HepG2 (cell line): Measurements from ENCODE around the gene FBXO33. TPM values are rescaled to one million over a fixed set of nuclear protein-coding genes. Genes with fewer than 3 reads are reported as not detected.

Source experiments
- CBX2 ChIP-seq, 2 experiments: fragments of 200-600 bp in 1 of 2; sonication (generic); formaldehyde crosslinking in 1 of 2; IDR thresholded peaks; 2 replicates each; pipeline versions ENCODE4 v1.7.0 to v1.8.1; 2018 to 2022; ENCODE audit warnings: low read depth in 2 of 2, low read length in 1 of 2, mild to moderate bottlenecking in 1 of 2, missing genetic modification reagents in 1 of 2
- CSRNP1 ChIP-seq: sonication (generic); formaldehyde crosslinking; IDR thresholded peaks from 2 replicates; pipeline ENCODE4 v1.8.1; 2023; ENCODE audit warnings: mild to moderate bottlenecking, missing genetic modification reagents
- ELF3 ChIP-seq: IDR thresholded peaks from 2 replicates; pipeline ENCODE4 v1.6.1; 2016; ENCODE audit warnings: missing genetic modification reagents, missing compliant biosample characterization
- FOXJ3 ChIP-seq: sonication (generic); formaldehyde crosslinking; IDR thresholded peaks from 2 replicates; pipeline ENCODE4 v1.4.0; 2020; ENCODE audit warnings: missing genetic modification reagents, mild to moderate bottlenecking, borderline replicate concordance
- HBP1 ChIP-seq: IDR thresholded peaks from 2 replicates; pipeline ENCODE4 v1.6.1; 2016; ENCODE audit warnings: low read depth, control low read depth
- HOXA5 ChIP-seq: sonication (generic); formaldehyde crosslinking; IDR thresholded peaks from 2 replicates; pipeline ENCODE4 v1.4.0; 2020; ENCODE audit warnings: missing genetic modification reagents
- IKZF1 ChIP-seq: fragments of 450-650 bp; IDR thresholded peaks from 2 replicates; pipeline ENCODE4 v1.7.1; 2016
- KLF11 ChIP-seq: IDR thresholded peaks from 2 replicates; pipeline ENCODE4 v1.6.1; 2016; ENCODE audit warnings: missing compliant biosample characterization
- PATZ1 ChIP-seq: sonication (generic); formaldehyde crosslinking; IDR thresholded peaks from 2 replicates; pipeline ENCODE4 v1.4.0; 2020; ENCODE audit warnings: missing genetic modification reagents
- SP1 ChIP-seq, 2 experiments: fragments of 450-650 bp in 1 of 2; sonication (generic) in 1 of 2; formaldehyde crosslinking in 1 of 2; IDR thresholded peaks; 2 replicates each; pipeline versions ENCODE4 v1.4.0 to v1.6.1; 2016 to 2020; ENCODE audit warnings: missing genetic modification reagents in 1 of 2
- SRSF4 ChIP-seq: fragments of 200-400 bp; formaldehyde crosslinking; IDR thresholded peaks from one replicate; pipeline ENCODE4 v1.6.1; 2018; ENCODE audit warnings: mild to moderate bottlenecking, low read depth, low read length, moderate library complexity; ENCODE audit not compliant: poor library complexity, severe bottlenecking
- SSRP1 ChIP-seq: IDR thresholded peaks from 2 replicates; pipeline ENCODE4 v1.6.1; 2016; ENCODE audit warnings: control low read depth
- THAP8 ChIP-seq: sonication (generic); formaldehyde crosslinking; IDR thresholded peaks from 2 replicates; pipeline ENCODE4 v1.5.1; 2020; ENCODE audit warnings: missing genetic modification reagents, mild to moderate bottlenecking, borderline replicate concordance
- XBP1 ChIP-seq: sonication (generic); formaldehyde crosslinking; IDR thresholded peaks from 2 replicates; pipeline ENCODE4 v1.5.0; 2020; ENCODE audit warnings: missing genetic modification reagents
- ZBTB33 ChIP-seq: sonication (generic); formaldehyde crosslinking; IDR thresholded peaks from 2 replicates; pipeline ENCODE4 v1.4.0; 2020; ENCODE audit warnings: missing genetic modification reagents
- ZBTB49 ChIP-seq: sonication (generic); formaldehyde crosslinking; IDR thresholded peaks from 2 replicates; pipeline ENCODE4 v1.4.0; 2020; ENCODE audit warnings: missing genetic modification reagents, borderline replicate concordance
- ZNF205 ChIP-seq: IDR thresholded peaks from 2 replicates; pipeline ENCODE4 v1.6.1; 2018; ENCODE audit warnings: missing biosample characterization, missing genetic modification reagents
- ZNF503 ChIP-seq: sonication (generic); formaldehyde crosslinking; IDR thresholded peaks from 2 replicates; pipeline ENCODE4 v1.4.0; 2020; ENCODE audit warnings: missing genetic modification reagents
- polyA plus RNA-seq, 8 experiments: library from polyadenylated mRNA; depleted of rRNA in 3 of 8; stranded (reverse) in 7 of 8; unstranded in 1 of 8; fragments of >200 nt; fragmentation: Illumina TruSeq in 4 of 8; extraction: Trizol in 4 of 8; gene quantifications; 2 replicates each; pipeline versions ENCODE4 v1.2.1 to v1.2.3, GENCODE V29; 2011 to 2016; ENCODE audit warnings: low read depth in 4 of 8, missing spikeins in 1 of 8, mixed read lengths in 1 of 8; ENCODE audit not compliant: insufficient read depth in 1 of 8
- total RNA-seq, 5 experiments: library from RNA; depleted of rRNA; stranded (reverse); fragments of >200 nt; fragmentation: Illumina TruSeq; extraction: Trizol; gene quantifications; 2 replicates each; pipeline ENCODE4 v1.2.3, GENCODE V29; 2016; ENCODE audit warnings: low read depth in 1 of 5

FBXO33 gene
- total and polyA plus RNA-seq, 2 of the 13 experiments (the other 11 are each of a cell fraction or from before 2014, with no cell fraction given) = 15.5 to 16.9 TPM

- TF ChIP-seq IKZF1 (no peak), ZBTB33 (CRISPR knock-in tag) (no peak; the same call in 1 of the 2 replicates), FOXJ3 (CRISPR knock-in tag) (no peak), SSRP1 (CRISPR knock-in tag) (no peak), ZBTB49 (CRISPR knock-in tag) (no peak), ZNF503 (CRISPR knock-in tag) (0 out of 2 replicates have a peak, but pooled peaks have one; percentile 18), SRSF4 (peak; percentile 41), ELF3 (CRISPR knock-in tag) (no peak), HBP1 (no peak), XBP1 (CRISPR knock-in tag) (no peak), HOXA5 (CRISPR knock-in tag) (no peak), CBX2 (IDR thresholded peaks at IDR 0.05; ENCODE audit: low read depth, low read length) (no peak), CBX2 (CRISPR knock-in tag; IDR thresholded peaks at IDR 0.05; ENCODE audit: low read depth) (no peak), ZNF205 (no peak), CSRNP1 (no peak), THAP8 (no peak), PATZ1 (no peak), SP1 (IDR thresholded peaks at IDR 0.05) (no peak), SP1 (CRISPR knock-in tag; IDR thresholded peaks at IDR 0.05) (no peak), KLF11 (CRISPR knock-in tag) (no peak)
These were observed 80.5 kb downstream of the FBXO33 start (continued) for GRCh38 chr14:39351708-39352107.
